Liver (tissue), 9 donors: Measurements from ENCODE around the gene DBP. TPM values are rescaled to one million over a fixed set of nuclear protein-coding genes. Genes with fewer than 3 reads are reported as not detected.

Source experiments
- DNase-seq: peaks from one replicate; pipeline ENCODE4 v3.0.0-alpha.2; 2017; ENCODE audit warnings: low spot score
- H3K27ac ChIP-seq, 2 donors: one replicate each; pipeline ENCODE4 v1.7.0; 2013; ENCODE audit warnings: inconsistent platforms in 2 of 2, low read length in 2 of 2, control low read depth in 1 of 2, low read depth in 1 of 2, mild to moderate bottlenecking in 1 of 2
- H3K27me3 ChIP-seq, 4 donors: one replicate each; pipeline versions ENCODE4 v1.6.1 to v1.7.0; 2013; ENCODE audit warnings: low read length in 3 of 4, inconsistent platforms in 1 of 4, mild to moderate bottlenecking in 1 of 4, moderate library complexity in 1 of 4; ENCODE audit not compliant: control insufficient read depth in 4 of 4, insufficient read depth in 4 of 4
- H3K36me3 ChIP-seq, 4 donors: one replicate each; pipeline versions ENCODE4 v1.6.1 to v1.7.0; 2013; ENCODE audit warnings: low read length in 3 of 4, mild to moderate bottlenecking in 3 of 4, low read depth in 1 of 4, moderate library complexity in 1 of 4; ENCODE audit not compliant: control insufficient read depth in 4 of 4, insufficient read depth in 3 of 4
- H3K4me1 ChIP-seq, 4 donors: one replicate each; pipeline versions ENCODE4 v1.6.1 to v1.7.0; 2013; ENCODE audit warnings: low read length in 3 of 4, mild to moderate bottlenecking in 3 of 4, moderate library complexity in 1 of 4; ENCODE audit not compliant: control insufficient read depth in 4 of 4, insufficient read depth in 4 of 4
- H3K4me3 ChIP-seq, 3 donors: one replicate each; pipeline versions ENCODE4 v1.6.1 to v1.7.0; 2013; ENCODE audit warnings: low read length in 3 of 3, control low read depth in 1 of 3, low read depth in 1 of 3, mild to moderate bottlenecking in 1 of 3
- H3K9ac ChIP-seq, 2 donors: one replicate each; pipeline ENCODE4 v1.7.0; 2013; ENCODE audit warnings: low read length in 2 of 2, mild to moderate bottlenecking in 2 of 2, moderate library complexity in 2 of 2, control low read depth in 1 of 2, low read depth in 1 of 2
- H3K9me3 ChIP-seq, 4 donors: one replicate each; pipeline versions ENCODE4 v1.6.1 to v1.7.0; 2013; ENCODE audit warnings: low read length in 3 of 4; ENCODE audit not compliant: control insufficient read depth in 4 of 4
- FOXA1 ChIP-seq: IDR thresholded peaks from 2 replicates; pipeline ENCODE4 v1.6.1; 2016; ENCODE audit warnings: antibody characterized with exemption
- FOXA2 ChIP-seq: IDR thresholded peaks from 2 replicates; pipeline ENCODE4 v1.6.1; 2016; ENCODE audit warnings: antibody characterized with exemption
- GABPA ChIP-seq, 2 donors: IDR thresholded peaks in 1 of 2; conservative IDR thresholded peaks in 1 of 2; 2 replicates each; pipeline ENCODE4 v1.6.1; 2016; ENCODE audit warnings: antibody characterized with exemption in 2 of 2, mild to moderate bottlenecking in 1 of 2, moderate library complexity in 1 of 2
- HNF4A ChIP-seq, 2 donors: conservative IDR thresholded peaks; 2 replicates each; pipeline ENCODE4 v1.6.1; 2016; ENCODE audit warnings: antibody characterized with exemption in 2 of 2, mild to moderate bottlenecking in 2 of 2
- HNF4G ChIP-seq: IDR thresholded peaks from 2 replicates; pipeline ENCODE4 v1.6.1; 2016; ENCODE audit warnings: antibody characterized with exemption
- JUND ChIP-seq, 2 donors: IDR thresholded peaks; 2 replicates each; pipeline ENCODE4 v1.6.1; 2016; ENCODE audit warnings: antibody characterized with exemption in 2 of 2
- NR2F2 ChIP-seq: IDR thresholded peaks from 2 replicates; pipeline ENCODE4 v1.6.1; 2016; ENCODE audit warnings: antibody characterized with exemption
- RAD21 ChIP-seq, 2 donors: IDR thresholded peaks; 2 replicates each; pipeline ENCODE4 v1.6.1; 2016; ENCODE audit warnings: antibody characterized with exemption in 2 of 2, mild to moderate bottlenecking in 2 of 2
- RXRA ChIP-seq, 2 donors: IDR thresholded peaks; 2 replicates each; pipeline ENCODE4 v1.6.1; 2017 to 2018; ENCODE audit warnings: antibody characterized with exemption in 2 of 2, mild to moderate bottlenecking in 1 of 2
- SP1 ChIP-seq: IDR thresholded peaks from 2 replicates; pipeline ENCODE4 v1.6.1; 2018; ENCODE audit warnings: antibody characterized with exemption, mild to moderate bottlenecking
- TAF1 ChIP-seq: conservative IDR thresholded peaks from 2 replicates; pipeline ENCODE4 v1.6.1; 2016; ENCODE audit warnings: antibody characterized with exemption, mild to moderate bottlenecking
- YY1 ChIP-seq: IDR thresholded peaks from 2 replicates; pipeline ENCODE4 v1.6.1; 2016; ENCODE audit warnings: antibody characterized with exemption, mild to moderate bottlenecking
- WGBS: extraction: QIAGEN DNeasy Blood & Tissue Kit; methylation state at CpG from one replicate; pipeline ENCODE4 v1.1.7; 2013; 5-methylcytosine and 5-hydroxymethylcytosine counted together
- polyA plus RNA-seq, 2 donors: library from polyadenylated mRNA; stranded (reverse) in 1 of 2; unstranded in 1 of 2; fragments of 200-250 nt in 1 of 2; fragments of >200 nt in 1 of 2; fragmentation: Nextera tagmentation in 1 of 2; extraction: Ambion mirVana in 1 of 2; gene quantifications; one replicate each; pipeline versions ENCODE4 v1.2.1 to v1.2.3, GENCODE V29; 2013 to 2015
- total RNA-seq, 2 donors: library from RNA; depleted of rRNA; stranded (reverse); fragments of >200 nt; gene quantifications; one replicate each; pipeline ENCODE4 v1.2.3, GENCODE V29; 2014
- TF ChIP-seq, protein P1 (sequence below): IDR thresholded peaks from 2 replicates; pipeline ENCODE4 v1.6.1; 2016; ENCODE audit warnings: antibody characterized with exemption
- TF ChIP-seq, protein P2 (sequence below): IDR thresholded peaks from 2 replicates; pipeline ENCODE4 v1.6.1; 2016; ENCODE audit warnings: antibody characterized with exemption
- TF ChIP-seq, protein P3 (sequence below): IDR thresholded peaks from 2 replicates; pipeline ENCODE4 v1.6.1; 2016; ENCODE audit warnings: antibody characterized with exemption, mild to moderate bottlenecking
- TF ChIP-seq, protein P4 (sequence below): IDR thresholded peaks from 2 replicates; pipeline ENCODE4 v1.6.1; 2016; ENCODE audit warnings: antibody characterized with exemption
- TF ChIP-seq, protein P5 (sequence below): fragments of 150-350 bp; IDR thresholded peaks from 2 replicates; pipeline ENCODE4 v1.5.1; 2017; ENCODE audit warnings: improper control_type of control experiment, low read depth, low read length; ENCODE audit not compliant: missing input control
- donor health status: healthy.
- donor health status: healthy.
- donor health status: healthy.
- donor health status: healthy.
- donor health status: healthy.

The DBP gene
- total and polyA plus RNA-seq, 4 donors = 1.2 to 4.5 (median 1.8) TPM

DNA sequence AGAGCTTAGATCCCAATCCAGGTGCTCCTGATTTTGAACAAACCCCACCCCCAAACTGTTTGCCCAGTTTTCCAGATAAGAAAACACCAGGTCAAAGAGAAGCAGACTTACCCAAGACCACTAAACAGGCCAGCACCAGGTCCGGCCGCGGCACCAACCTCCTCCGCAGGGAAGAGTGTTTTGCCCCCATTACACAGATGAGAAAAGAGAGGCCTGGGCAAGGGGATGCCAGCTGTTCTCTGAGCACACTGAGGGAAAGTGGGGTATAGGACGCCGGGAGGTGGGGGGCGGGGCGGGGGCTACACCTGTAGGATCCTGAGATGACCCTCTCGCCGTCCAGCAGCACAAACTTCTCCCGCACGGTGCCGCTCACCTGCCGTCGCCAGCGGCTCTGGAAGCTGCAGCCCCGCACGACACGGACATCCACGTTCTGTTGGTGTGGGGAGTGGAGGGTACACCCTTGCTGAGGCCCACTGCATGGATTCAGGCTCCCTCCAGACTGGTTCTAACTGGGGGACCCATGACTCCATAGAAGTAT is 27.5 kb downstream of the DBP start:
- Histone ChIP-seq H3K27me3 (no peaks in the 10 kb centered on the region), H3K9ac (no peak overlapping the region), H3K36me3 (peaks cover 0 to under 1% (median 0%) of the 10 kb centered on the region in 4 donors), H3K27ac (no peak overlapping the region), H3K4me1 (peaks cover 0 to 8% (median 4%) of the 10 kb centered on the region in 4 donors), H3K4me3 (no peak overlapping the region), H3K9me3 (no peaks in the 10 kb centered on the region)
- 96% methylated on average over 20 of the region's 20 CpGs for WGBS
- no peak for TF ChIP-seq HNF4A (conservative IDR thresholded peaks at IDR 0.05)
- TF ChIP-seq JUND (IDR thresholded peaks at IDR 0.05) = no peak
- TF ChIP-seq FOXA1 = no peak
- TF ChIP-seq RXRA (IDR thresholded peaks at IDR 0.05) = no peak
- TF ChIP-seq, protein P1, sequence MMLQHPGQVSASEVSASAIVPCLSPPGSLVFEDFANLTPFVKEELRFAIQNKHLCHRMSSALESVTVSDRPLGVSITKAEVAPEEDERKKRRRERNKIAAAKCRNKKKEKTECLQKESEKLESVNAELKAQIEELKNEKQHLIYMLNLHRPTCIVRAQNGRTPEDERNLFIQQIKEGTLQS = no peak
- TF ChIP-seq, protein P2, sequence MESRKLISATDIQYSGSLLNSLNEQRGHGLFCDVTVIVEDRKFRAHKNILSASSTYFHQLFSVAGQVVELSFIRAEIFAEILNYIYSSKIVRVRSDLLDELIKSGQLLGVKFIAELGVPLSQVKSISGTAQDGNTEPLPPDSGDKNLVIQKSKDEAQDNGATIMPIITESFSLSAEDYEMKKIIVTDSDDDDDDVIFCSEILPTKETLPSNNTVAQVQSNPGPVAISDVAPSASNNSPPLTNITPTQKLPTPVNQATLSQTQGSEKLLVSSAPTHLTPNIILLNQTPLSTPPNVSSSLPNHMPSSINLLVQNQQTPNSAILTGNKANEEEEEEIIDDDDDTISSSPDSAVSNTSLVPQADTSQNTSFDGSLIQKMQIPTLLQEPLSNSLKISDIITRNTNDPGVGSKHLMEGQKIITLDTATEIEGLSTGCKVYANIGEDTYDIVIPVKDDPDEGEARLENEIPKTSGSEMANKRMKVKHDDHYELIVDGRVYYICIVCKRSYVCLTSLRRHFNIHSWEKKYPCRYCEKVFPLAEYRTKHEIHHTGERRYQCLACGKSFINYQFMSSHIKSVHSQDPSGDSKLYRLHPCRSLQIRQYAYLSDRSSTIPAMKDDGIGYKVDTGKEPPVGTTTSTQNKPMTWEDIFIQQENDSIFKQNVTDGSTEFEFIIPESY = no peak
- TF ChIP-seq, protein P3, sequence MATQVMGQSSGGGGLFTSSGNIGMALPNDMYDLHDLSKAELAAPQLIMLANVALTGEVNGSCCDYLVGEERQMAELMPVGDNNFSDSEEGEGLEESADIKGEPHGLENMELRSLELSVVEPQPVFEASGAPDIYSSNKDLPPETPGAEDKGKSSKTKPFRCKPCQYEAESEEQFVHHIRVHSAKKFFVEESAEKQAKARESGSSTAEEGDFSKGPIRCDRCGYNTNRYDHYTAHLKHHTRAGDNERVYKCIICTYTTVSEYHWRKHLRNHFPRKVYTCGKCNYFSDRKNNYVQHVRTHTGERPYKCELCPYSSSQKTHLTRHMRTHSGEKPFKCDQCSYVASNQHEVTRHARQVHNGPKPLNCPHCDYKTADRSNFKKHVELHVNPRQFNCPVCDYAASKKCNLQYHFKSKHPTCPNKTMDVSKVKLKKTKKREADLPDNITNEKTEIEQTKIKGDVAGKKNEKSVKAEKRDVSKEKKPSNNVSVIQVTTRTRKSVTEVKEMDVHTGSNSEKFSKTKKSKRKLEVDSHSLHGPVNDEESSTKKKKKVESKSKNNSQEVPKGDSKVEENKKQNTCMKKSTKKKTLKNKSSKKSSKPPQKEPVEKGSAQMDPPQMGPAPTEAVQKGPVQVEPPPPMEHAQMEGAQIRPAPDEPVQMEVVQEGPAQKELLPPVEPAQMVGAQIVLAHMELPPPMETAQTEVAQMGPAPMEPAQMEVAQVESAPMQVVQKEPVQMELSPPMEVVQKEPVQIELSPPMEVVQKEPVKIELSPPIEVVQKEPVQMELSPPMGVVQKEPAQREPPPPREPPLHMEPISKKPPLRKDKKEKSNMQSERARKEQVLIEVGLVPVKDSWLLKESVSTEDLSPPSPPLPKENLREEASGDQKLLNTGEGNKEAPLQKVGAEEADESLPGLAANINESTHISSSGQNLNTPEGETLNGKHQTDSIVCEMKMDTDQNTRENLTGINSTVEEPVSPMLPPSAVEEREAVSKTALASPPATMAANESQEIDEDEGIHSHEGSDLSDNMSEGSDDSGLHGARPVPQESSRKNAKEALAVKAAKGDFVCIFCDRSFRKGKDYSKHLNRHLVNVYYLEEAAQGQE = no peak
- no peak for TF ChIP-seq NR2F2
- no peak for TF ChIP-seq FOXA2
- no peak for TF ChIP-seq RAD21 (IDR thresholded peaks at IDR 0.05)
- TF ChIP-seq HNF4G = no peak
- TF ChIP-seq, protein P4, sequence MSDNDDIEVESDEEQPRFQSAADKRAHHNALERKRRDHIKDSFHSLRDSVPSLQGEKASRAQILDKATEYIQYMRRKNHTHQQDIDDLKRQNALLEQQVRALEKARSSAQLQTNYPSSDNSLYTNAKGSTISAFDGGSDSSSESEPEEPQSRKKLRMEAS = no peak
- no peak for TF ChIP-seq SP1
- no peak for TF ChIP-seq YY1
- TF ChIP-seq GABPA (IDR thresholded peaks at IDR 0.05 in 1 of 2, conservative IDR thresholded peaks at IDR 0.05 in 1 of 2) = no peak
- TF ChIP-seq TAF1 = no peak
- no peak for DNase-seq

DNA sequence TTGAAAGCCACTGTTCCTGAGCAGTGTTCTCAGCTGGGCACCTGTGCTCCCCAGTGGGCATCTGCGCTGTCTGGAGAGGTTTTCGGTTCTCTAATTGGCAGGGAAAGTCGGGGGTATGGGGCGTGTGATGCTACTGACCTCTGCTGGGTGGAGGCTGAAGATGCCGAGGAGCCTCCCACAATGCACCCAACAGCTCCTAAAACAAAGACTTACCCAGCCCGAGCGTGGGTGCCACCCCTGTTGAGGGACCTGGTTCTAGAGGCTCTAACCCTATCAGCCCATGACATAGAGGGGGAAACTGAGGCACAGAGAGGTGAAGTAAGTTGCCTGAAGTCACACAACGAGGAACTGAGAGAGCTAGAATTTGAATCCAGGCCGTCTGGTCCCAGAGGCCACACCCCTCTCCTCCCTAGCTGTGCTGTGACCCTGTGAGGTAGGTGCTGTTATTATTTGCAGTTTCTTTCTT is 28.3 kb downstream of the DBP start:
- H3K4me3 ChIP-seq = no peak overlapping the region
- WGBS = 47% methylated on average over 9 of the region's 9 CpGs
- no peak overlapping the region for H3K9ac ChIP-seq
- no peaks in the 10 kb centered on the region for H3K9me3 ChIP-seq
- no peak overlapping the region for H3K27ac ChIP-seq
- peaks cover 0 to 5% (median under 1%) of the 10 kb centered on the region in 4 donors for H3K4me1 ChIP-seq
- H3K36me3 ChIP-seq = no peaks in the 10 kb centered on the region
- no peaks in the 10 kb centered on the region for H3K27me3 ChIP-seq
- no peak for DNase-seq
- no peak for TF ChIP-seq HNF4A (conservative IDR thresholded peaks at IDR 0.05)
- TF ChIP-seq, protein P5, sequence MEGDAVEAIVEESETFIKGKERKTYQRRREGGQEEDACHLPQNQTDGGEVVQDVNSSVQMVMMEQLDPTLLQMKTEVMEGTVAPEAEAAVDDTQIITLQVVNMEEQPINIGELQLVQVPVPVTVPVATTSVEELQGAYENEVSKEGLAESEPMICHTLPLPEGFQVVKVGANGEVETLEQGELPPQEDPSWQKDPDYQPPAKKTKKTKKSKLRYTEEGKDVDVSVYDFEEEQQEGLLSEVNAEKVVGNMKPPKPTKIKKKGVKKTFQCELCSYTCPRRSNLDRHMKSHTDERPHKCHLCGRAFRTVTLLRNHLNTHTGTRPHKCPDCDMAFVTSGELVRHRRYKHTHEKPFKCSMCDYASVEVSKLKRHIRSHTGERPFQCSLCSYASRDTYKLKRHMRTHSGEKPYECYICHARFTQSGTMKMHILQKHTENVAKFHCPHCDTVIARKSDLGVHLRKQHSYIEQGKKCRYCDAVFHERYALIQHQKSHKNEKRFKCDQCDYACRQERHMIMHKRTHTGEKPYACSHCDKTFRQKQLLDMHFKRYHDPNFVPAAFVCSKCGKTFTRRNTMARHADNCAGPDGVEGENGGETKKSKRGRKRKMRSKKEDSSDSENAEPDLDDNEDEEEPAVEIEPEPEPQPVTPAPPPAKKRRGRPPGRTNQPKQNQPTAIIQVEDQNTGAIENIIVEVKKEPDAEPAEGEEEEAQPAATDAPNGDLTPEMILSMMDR = peak; percentile 32
- TF ChIP-seq RAD21 (IDR thresholded peaks at IDR 0.05) = peak; percentile 51 to 54
- TF ChIP-seq YY1 = no peak
- no peak for TF ChIP-seq FOXA1
- no peak for TF ChIP-seq JUND (IDR thresholded peaks at IDR 0.05)
- TF ChIP-seq RXRA (IDR thresholded peaks at IDR 0.05) = no peak
